ENCODE results near the gene CCDC12.

The CCDC12 gene

DNA sequence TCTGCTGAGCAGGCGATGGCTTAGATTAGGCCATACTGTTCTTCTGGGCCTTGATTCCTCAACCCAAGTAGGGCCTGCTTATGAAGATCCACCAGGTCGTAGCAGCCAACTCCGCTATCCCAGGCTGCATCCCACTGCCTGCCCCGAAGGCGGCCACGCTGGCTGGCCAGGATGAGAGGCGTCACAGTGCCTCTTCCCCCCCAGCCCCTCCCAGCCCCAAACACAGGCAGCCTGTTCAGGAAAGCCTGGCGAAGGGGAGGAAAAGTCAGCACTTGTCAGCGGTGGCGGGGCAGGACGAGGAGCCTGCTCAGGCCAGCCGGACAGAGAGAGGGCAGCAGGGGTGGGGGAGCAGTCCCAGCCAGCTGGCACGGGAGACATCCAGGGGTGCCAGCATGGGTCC, 87.8 kb downstream of the CCDC12 start:
- no peak for DNase-seq (ENCODE audit: low read depth)
- no peak overlapping the region for H3K4me3 ChIP-seq (ENCODE audit: low read depth, low read length)

DNA sequence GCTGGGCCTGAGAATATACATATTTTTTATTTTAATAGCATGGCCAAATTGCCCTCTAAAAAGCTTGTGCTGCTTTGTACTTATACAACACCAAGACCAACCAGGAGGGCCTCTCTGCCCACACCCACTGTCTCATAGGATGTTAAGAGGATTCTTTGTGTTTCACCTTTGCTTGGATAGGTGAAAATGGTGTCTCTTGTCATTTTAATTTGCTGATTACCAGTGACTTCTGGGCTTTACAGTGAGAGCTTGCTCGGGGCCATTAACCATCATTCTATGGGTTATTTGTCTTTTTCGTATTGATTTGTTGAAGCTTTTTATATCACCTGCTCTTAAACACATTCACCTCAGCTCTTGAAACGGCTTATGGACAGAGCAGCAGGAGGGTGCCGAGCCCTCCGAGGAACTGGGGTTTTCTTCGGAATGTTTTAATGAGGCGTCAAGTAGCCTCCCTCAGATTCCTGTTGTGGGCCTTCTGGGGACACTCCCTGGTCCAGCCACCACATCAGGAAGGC, 88.5 kb downstream of the CCDC12 start:
- no peak for DNase-seq (ENCODE audit: low read depth)
- H3K4me3 ChIP-seq (ENCODE audit: low read depth, low read length) = no peak overlapping the region

DNA sequence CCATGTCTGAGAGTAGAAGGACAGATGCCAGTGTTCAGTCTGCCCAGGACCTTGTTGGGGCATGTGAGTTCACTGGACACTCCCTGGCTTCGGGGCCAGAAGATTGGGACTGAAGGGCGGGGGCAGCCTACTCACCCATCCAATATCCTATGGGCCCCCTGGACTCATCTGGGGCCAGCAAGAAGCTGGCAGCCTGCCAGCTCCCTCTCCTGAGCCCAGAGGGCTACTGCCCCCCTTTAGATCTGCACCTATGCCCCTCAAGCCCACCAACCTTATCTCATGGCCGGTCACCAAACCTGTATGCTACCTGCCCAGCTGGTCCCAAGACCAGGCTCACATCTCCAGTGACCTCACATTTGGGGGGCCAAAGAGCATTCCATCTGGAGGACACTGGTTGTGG, 90.9 kb downstream of the CCDC12 start:
- H3K4me3 ChIP-seq (ENCODE audit: low read depth, low read length) = no peak overlapping the region
- no peak for DNase-seq (ENCODE audit: low read depth)

DNA sequence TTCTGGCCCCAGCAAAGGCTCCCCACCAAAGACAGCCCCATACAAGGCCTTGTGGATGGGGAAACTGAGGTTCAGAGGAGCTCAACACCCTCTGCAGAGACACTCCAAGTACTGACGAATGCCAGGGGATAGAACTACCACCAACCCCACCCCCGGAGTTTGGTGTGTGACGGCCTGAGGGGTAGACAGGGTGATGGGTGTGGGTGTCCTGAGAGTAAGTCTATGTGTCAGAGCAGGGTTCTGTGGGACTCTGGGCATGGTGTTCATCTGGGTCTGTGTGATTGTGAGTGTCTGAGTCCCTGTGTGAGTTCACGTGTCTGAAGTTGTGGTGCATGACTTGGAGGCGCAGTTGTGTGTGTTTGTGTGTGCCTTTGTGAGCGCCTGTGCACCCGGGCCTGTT, 91.6 kb downstream of the CCDC12 start:
- no peak for DNase-seq (ENCODE audit: low read depth)

DNA sequence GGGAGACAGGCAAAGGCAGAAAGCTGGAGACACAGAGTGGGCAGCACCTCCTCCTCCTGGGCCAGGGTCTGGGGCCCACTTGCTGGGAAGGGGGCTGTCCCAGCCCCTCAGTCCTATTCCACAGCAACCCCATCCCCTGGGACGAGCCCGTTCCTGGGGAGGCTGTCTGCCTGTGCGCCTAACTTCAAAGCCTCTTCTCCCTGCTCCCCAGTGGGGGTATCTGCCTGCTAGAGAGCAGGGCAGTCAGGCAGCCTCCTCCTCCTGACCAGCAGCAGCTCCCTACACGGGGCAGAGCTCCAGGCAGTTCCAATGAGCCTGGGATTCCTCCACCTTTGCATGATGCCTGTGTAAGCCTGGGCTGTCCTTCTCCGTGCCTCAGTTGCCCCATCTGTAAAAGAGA, 92.1 kb downstream of the CCDC12 start:
- no peak overlapping the region for H3K4me3 ChIP-seq (ENCODE audit: low read depth, low read length)
- no peak for DNase-seq (ENCODE audit: low read depth)

More for the DNA sequence above, 91.6 kb downstream of the CCDC12 start:
- no peak overlapping the region for H3K4me3 ChIP-seq (ENCODE audit: low read depth, low read length)

DNA sequence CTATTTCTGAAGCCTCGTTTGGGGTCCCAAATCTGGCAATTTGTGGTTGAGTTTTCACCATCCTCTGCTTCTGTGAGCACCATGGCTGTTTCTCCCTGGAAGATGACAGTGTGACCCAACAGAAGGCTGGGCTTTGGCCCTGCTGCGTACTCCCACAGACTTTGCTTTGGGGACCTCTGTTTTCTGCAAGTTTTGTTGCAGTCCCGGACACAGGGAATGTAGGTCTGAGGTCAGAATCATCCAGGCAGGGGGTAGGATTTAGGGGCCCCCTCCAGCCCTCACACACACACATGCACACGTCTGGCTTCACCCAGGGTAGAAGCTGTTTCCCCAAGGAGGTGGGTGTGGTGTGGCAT, 92.7 kb downstream of the CCDC12 start:
- peak overlapping the region; percentile 32 for H3K4me3 ChIP-seq (ENCODE audit: low read depth, low read length)
- no peak for DNase-seq (ENCODE audit: low read depth)

DNA sequence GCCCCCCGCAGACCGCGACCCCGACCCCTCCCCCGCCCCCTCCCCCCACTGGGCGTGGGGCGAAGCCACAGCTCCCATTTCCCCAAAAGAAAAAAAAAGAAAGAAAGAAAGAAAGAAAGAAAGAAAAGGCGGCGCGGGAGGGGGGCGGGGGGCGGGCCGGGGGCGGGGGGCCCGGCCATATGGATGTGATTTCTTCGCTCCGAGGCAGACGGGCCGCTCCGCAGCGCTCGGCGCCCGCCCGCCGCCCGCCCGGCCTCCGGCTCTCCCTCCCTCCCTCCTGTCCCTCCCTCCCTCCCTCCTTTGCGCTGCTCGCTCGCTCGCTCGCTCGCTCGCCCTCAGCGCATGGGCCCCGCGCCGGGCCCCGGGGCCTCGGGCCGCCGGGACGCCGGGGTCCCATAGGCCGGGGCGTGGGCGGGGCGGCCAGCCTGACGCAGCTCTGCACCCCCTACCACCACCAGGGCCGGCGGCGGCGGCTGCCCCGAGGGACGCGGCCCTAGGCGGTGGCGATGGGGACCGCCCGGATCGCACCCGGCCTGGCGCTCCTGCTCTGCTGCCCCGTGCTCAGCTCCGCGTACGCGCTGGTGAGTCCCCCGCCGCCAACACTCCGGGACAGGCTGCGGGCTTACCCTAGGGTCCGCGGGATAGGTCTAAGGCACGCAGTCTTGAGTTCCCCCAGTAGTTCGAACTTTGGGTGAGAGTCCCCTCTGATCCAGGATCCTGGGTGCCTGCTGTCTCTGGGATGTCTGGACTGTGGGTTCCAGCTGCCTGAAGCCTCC, 93.3 kb downstream of the CCDC12 start:
- peak overlapping the region; percentile 57 for H3K4me3 ChIP-seq (ENCODE audit: low read depth, low read length)
- DNase-seq (ENCODE audit: low read depth) = no peak

DNA sequence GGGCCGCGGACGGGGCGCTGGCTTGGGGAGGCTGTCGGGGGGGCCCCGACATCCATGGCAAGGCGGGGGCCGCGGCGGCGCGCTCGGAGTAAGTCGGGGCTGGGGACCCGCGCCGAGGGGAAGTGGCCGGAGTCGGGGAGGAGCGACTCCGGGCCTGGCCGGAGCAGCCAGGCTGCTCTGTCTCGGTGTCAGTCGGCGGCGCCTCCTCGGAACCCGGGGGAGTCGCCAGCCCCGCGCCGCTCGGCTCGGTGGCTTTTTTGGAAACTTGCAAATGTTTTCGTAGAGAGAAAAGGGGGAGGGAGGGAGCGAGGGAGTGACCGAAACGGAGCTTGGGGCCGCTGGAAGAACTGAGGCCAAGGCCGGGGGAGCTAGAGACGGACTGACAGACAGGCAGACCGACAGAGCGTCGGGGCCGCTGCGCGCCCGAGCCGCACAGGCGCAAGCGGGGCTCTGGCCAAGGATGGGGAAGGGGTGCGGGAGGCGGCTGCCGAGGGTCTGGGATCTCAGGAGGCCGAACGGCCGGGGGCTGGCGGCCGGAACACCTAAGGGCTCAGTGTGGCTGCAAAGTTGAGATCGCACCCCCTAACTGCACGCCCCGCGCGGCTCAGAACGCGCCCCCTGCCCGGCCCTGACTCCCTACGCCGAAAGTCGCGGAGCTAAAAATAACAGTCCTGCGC, 94.0 kb downstream of the CCDC12 start:
- H3K4me3 ChIP-seq (ENCODE audit: low read depth, low read length) = peak overlapping the region; percentile 57
- no peak for DNase-seq (ENCODE audit: low read depth)

DNA sequence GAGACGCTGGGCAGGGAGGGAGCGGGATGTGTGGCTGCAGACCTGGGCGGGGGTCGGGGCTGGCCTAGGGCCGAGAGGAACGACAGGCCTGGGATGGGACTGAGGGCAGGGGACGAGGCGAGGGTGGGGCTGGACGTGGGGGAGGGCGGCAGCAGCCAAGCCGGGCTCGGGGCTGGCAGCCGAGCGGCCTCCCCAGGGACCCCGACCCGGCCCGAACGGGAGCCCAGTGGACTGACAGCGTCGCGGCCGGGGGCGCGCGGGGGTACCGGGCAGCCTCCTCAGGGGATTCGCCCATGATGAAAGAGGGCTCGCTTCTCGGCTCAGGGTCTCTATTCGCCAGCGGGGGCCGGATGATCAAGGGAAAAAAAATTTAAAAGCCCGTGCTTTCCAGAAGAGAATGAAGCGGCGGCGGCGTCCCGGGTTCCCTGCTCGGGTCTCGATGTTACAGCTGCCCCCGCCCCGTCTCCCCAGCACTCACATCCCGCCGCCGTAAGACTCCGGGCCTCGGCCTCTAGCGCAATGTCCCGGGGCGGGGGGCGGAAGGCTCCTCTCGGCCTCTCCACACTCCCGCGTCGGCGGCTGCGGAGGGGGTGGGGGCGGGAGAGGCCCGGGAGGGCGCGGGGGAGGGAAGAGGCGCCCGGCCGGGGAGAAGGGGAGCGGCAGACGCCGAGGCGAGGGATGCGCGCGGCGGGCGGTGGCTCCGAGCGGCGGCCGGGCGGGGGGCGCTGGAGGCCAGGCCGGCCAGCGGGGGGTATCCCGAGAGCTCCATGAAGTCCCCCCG, 94.8 kb downstream of the CCDC12 start:
- peak overlapping the region; percentile 57 for H3K4me3 ChIP-seq (ENCODE audit: low read depth, low read length)

DNA sequence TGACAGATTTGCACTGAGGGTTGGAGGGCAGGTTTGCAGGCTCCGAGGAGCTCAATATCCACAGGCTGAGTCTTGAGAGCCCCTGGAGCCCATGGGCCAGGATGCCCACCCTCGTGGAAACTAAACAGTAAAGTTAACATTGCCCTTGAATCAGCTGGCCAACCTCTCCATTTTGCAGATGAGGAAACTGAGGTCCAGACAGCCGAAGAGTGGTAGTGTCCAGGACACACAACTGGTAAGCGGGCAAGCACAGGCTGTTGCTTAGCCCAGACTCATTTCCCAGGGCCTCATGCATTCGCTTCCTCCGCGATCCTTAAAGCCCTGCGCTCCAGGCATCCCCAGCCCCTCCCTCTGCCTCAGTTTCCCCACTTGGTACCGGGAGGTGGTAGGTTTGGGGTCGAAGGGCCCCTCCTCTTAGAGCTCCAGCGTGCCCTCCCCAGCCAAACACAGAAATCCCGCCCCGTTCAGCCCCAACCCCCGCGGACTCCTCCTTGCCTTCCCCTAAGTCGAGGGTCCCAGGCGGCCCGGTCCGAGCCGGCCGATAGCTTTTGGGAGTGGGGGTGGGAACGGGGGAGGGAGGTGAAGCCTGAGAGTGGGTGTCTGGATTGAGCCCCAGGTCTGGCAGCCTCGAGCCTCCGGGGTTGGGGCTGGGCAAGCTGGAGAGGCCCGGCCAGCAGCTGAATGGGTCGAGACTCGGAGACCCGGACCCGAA, 95.5 kb downstream of the CCDC12 start:
- peak overlapping the region; percentile 57 for H3K4me3 ChIP-seq (ENCODE audit: low read depth, low read length)
- no peak for DNase-seq (ENCODE audit: low read depth)

More for the DNA sequence above, 94.8 kb downstream of the CCDC12 start:
- no peak for DNase-seq (ENCODE audit: low read depth)

DNA sequence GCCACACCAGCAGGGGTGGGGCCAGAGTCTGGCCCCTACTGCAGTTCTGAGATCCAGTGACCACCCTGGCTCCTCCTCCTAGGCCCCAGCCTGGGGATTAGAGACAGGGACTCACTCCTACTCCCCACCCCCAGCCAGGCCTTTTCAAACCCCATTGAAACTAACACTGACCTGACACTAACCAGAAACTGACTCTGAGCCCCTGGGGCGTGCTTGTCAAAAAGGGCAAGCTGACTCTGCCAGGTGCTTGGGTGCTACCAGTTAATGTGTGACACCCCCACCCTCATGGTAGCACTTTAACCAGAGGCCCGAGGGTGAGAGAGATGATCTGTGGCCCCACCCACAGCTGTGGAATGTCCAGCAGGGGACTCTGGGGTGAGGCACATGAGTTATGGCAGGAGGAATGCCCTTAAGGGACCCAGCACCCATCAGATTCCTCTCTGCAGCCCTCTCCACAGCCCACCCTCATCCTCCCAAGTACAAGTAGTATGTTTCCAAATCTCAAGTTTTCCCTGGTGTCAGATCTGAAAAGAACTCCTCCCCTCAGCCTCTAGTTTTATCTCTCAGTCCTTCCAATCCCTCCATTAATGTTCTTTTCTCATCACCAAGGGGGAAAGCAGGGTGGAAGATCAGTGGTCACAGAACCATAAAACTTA, 97.6 kb downstream of the CCDC12 start:
- H3K4me3 ChIP-seq (ENCODE audit: low read depth, low read length) = no peak overlapping the region
- no peak for DNase-seq (ENCODE audit: low read depth)

DNA sequence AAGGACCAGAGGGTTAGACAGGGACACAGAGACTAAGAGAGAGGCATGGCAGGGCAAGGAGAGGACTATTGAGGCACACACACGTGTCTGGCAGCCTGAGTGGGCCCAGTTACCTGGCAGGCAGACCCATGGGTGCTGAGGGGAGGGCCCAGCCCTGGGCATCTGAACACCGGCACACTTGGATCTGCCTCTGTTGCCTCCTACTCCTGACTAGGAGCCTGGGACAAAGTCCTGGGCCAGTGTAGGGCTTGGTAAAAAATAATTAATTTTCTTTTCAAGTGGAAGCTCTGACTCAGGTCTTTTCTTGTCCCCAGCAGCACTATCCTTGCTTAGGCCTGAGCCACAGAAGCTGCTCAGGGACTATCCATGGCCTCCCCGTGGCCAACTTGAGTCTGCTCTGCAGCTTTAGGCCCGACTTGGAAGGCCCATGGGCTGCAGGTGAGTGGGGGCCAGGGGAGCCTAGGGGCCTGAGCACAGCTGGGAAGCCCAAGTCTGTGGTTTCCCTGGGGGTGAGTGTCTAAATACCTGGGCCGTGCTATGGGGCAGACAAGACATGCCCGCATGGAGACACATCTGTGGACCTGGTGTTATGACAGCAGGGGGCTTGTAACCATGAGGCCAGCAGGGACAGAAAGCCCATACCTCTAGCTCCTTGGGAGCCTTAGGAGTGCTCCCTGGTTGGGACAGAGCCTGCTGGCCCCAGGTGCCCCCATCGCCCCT, 99.0 kb downstream of the CCDC12 start, which contains the start of gene PTH1R:
TSS of gene PTH1R (plus strand) at position 316 of the 720 bp plus-strand sequence. CDS start 5,839 bp downstream, outside the sequence.
- H3K4me3 ChIP-seq (ENCODE audit: low read depth, low read length) = no peak within 1 kb of the TSS
- DNase-seq (ENCODE audit: low read depth) = no peak

DNA sequence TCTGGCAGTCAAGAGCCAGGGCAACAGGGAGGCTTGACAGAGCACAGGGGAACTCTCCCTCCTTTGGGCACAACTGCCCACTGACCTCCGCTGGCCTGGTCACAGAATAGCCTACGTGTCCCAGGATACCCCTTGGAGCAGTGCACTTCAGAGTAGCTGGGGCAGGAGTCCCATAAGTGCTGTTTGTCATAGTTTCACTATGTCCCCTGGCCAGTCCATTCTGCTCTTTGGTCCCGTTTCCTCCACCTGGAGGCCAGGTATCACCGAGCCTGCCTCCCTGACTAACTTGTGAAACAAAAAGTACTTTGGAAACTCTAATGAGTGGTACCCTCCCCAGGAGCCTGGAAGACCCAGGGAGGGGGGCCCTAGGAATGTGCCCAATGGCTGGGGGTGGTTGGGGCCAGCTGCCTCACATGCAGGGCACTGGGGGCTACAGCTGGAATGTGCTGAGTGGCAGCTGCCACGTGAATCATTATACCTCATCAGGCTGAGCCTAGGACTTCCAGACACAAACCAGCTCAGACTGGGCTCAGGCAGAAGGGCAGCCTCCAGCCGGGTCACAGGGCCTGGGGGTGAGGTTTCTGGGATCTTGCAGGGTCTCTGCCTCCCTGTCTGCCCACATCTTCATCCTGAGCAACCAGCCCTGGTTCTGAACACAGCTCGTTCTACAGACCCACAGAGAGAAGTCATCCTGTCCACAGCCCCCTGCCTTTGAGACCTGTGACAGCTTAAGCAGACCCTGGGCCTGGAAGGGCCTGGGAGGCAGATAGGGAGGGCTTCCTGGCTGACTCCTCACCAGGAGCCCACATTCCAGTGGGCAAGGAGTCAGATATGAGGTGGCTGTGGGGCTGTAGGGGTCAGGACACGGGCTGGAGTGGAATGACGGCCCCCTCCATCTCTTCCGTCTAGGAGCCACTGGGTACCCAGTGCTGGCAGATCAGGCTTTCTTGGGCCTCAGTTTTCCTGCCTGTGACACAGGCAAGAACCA, 99.9 kb downstream of the CCDC12 start:
- H3K4me3 ChIP-seq (ENCODE audit: low read depth, low read length) = no peak overlapping the region
- no peak for DNase-seq (ENCODE audit: low read depth)

DNA sequence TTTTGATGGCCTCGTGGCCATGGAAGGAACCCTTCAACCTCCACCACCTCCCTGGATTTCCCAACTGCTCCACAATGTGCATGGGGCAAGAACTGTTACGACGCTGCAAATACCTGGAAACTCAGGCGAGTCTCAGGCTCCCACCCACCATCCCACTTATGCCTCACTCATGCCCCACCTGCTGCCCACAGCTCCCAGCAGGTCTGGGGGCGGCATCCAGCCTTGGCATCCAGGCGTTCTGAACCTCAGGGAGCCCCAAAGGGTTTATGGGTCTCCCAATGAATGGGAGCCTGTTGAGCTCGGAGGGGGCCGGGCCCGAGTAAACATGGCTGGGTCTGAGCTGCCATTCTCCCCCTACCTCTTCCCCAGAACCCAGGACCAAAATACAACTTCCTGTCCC, 101.0 kb downstream of the CCDC12 start:
- no peak for DNase-seq (ENCODE audit: low read depth)
- no peak overlapping the region for H3K4me3 ChIP-seq (ENCODE audit: low read depth, low read length)

DNA sequence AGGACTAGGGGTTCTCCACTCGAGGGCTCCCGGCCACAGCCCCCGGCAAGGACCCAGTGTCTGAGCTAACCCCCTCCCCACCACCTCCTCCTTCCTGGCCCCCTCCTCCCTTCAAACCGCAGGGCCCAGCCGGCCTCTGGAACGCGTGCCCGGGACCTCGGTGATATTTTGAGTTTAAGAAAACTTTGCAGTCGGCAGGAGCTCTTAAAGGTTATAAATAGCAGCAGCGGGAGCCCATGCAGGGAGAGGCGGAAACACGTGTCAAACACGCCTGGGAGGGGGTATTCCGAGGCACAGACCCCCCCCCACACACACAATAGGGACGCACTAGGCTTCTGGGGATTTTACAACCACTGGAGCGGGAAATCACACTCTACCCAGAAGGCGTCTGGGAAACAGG, 102.1 kb downstream of the CCDC12 start:
- no peak for DNase-seq (ENCODE audit: low read depth)

DNA sequence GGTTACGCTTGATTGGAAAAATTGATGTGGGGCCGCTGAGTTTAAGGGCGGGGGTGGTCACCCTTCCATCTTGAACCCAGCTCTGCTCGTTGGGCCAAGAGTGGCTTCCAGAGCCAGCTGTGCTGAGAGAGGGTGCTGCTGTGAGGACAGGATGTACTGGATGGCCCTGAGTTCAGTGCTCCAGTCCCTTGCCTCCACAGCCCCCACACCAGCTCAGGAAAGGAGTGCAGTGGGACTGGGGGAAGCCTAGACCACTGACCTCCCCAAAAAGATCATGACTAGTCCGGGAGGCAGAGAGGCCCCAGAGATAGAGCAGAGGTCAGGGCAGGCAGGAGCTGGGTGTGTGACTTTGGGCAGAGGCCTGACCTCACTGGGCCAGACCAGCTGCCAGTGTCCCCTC, 103.0 kb downstream of the CCDC12 start:
- H3K4me3 ChIP-seq (ENCODE audit: low read depth, low read length) = no peak overlapping the region
- DNase-seq (ENCODE audit: low read depth) = no peak

More for the DNA sequence above, 102.1 kb downstream of the CCDC12 start:
- H3K4me3 ChIP-seq (ENCODE audit: low read depth, low read length) = no peak overlapping the region
